Suprapubic skin (tissue), 4 donors: Measurements from ENCODE around the gene ALPG. TPM values are rescaled to one million over a fixed set of nuclear protein-coding genes. Genes with fewer than 3 reads are reported as not detected.

ENCODE experiments used
- DNase-seq, 2 donors: peaks; one replicate each; pipeline ENCODE4 v3.0.0-alpha.2; 2019; ENCODE audit warnings: low spot score in 2 of 2
- H3K27ac ChIP-seq: fragments of 200-600 bp; sonication (generic); one replicate; pipeline ENCODE4 v1.5.1; 2019
- H3K27me3 ChIP-seq: fragments of 200-600 bp; sonication (generic); one replicate; pipeline ENCODE4 v1.5.1; 2019
- H3K36me3 ChIP-seq: fragments of 200-600 bp; sonication (generic); one replicate; pipeline ENCODE4 v1.5.1; 2019
- H3K4me1 ChIP-seq: fragments of 200-600 bp; sonication (generic); one replicate; pipeline ENCODE4 v1.5.1; 2019
- H3K4me3 ChIP-seq: fragments of 200-600 bp; sonication (generic); one replicate; pipeline ENCODE4 v1.5.1; 2019; ENCODE audit warnings: mild to moderate bottlenecking
- H3K9me3 ChIP-seq: fragments of 200-600 bp; sonication (generic); one replicate; pipeline ENCODE4 v1.5.1; 2019
- CTCF ChIP-seq, 2 donors: fragments of 200-600 bp in 1 of 2; fragments of 450-650 bp in 1 of 2; sonication (generic) in 1 of 2; IDR thresholded peaks; one replicate each; pipeline ENCODE4 v1.5.1; 2016 to 2019; ENCODE audit warnings: antibody characterized with exemption in 2 of 2, mild to moderate bottlenecking in 1 of 2, moderate library complexity in 1 of 2
- EP300 ChIP-seq: sonication (generic); formaldehyde crosslinking; IDR thresholded peaks from one replicate; pipeline ENCODE4 v1.6.1; 2017; ENCODE audit warnings: antibody characterized with exemption
- POLR2A ChIP-seq, 2 donors: fragments of 450-650 bp; IDR thresholded peaks; one replicate each; pipeline ENCODE4 v1.6.1; 2017; ENCODE audit warnings: antibody characterized with exemption in 2 of 2, mild to moderate bottlenecking in 2 of 2, moderate library complexity in 2 of 2
- POLR2AphosphoS5 ChIP-seq, 3 donors: sonication (generic); formaldehyde crosslinking; IDR thresholded peaks; one replicate each; pipeline ENCODE4 v1.6.1; 2017; ENCODE audit warnings: antibody characterized with exemption in 3 of 3
- WGBS: methylation state at CpG from one replicate; pipeline ENCODE4 v1.1.5; 2018; 5-methylcytosine and 5-hydroxymethylcytosine counted together
- total RNA-seq, 4 donors: library from RNA; depleted of rRNA; stranded (reverse); fragments of >200 nt; gene quantifications; one replicate each; pipeline ENCODE4 v1.1.0, GENCODE V29; 2016

ALPG gene
- total RNA-seq, 4 donors from 2014 or later = not detected

DNA sequence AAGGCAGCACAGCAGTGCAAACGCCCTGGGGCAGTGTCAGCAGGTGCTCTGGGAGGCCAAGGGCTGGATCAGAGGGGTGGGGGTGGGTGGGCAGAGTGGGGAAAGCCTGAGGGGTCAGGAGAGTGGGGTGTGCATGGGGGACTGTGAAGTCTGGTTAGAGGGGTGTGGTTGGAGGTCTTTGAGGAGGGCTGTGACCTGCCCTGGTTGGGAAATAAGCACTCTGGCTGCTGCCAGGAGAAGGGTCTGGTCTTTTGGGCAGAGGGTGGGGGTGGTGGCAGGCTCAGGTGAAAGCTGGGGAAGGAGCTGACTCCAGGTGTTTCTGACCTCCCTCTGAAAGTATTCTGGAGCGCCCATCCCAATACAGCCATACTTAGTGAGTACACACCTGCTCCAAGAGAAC lies 53.5 kb downstream of the ALPG start:
- peak; percentile 33 to 44 for DNase-seq
- Histone ChIP-seq H3K4me3 (no peak overlapping the region), H3K4me1 (no peaks in the 10 kb centered on the region), H3K9me3 (no peaks in the 10 kb centered on the region), H3K36me3 (no peaks in the 10 kb centered on the region), H3K27me3 (peaks cover 58% of the 10 kb centered on the region), H3K27ac (no peak overlapping the region)
- no peak for TF ChIP-seq POLR2AphosphoS5 (IDR thresholded peaks at IDR 0.05)
- no peak for TF ChIP-seq EP300
- TF ChIP-seq POLR2A (IDR thresholded peaks at IDR 0.05) = no peak
- TF ChIP-seq CTCF (IDR thresholded peaks at IDR 0.05) = no peak
- WGBS = 57% methylated on average over 2 of the region's 2 CpGs

Other genes starting within 250 kb of the ALPG start
- gene ALPP, start 28.1 kb upstream of the ALPG start, total RNA-seq = not detected
- gene ALPI, start 49.3 kb downstream of the ALPG start, total RNA-seq = not detected
- under 1 TPM in 2 of 4 donors, not detected in 2; 0.68 to 0.83 TPM for gene ECEL1, start 81.0 kb downstream of the ALPG start, total RNA-seq
- not detected for gene PRSS56, start 113.5 kb downstream of the ALPG start, total RNA-seq
- not detected for gene CHRND, start 119.3 kb downstream of the ALPG start, total RNA-seq
- gene CHRNG, start 132.8 kb downstream of the ALPG start, total RNA-seq = not detected
- 10 to 100 TPM in 1 of 4 donors, 1 to 10 TPM in 3; 4.6 to 16.3 (median 7.9) TPM for gene TIGD1, start 143.7 kb downstream of the ALPG start, total RNA-seq
- gene EIF4E2, start 143.8 kb downstream of the ALPG start, total RNA-seq = 10 to 100 TPM; 26.6 to 54.2 (median 34.1) TPM
- gene EFHD1, start 226.8 kb downstream of the ALPG start, total RNA-seq = 10 to 100 TPM in 3 of 4 donors, 1 to 10 TPM in 1; 4.2 to 18.4 (median 16.6) TPM